Heart left ventricle (tissue), 13 donors: ENCODE measurements around the gene ADAMTSL1.

Experiments
- CTCF ChIP-seq, 12 donors: fragments of 200-600 bp; sonication (generic) in 4 of 12; IDR thresholded peaks; one replicate each; pipeline versions ENCODE4 v1.5.0 to v1.8.0; 2018 to 2022; ENCODE audit warnings: antibody characterized with exemption in 12 of 12, mild to moderate bottlenecking in 5 of 12
- POLR2A ChIP-seq, 2 donors: fragments of 450-650 bp; IDR thresholded peaks; one replicate each; pipeline ENCODE4 v1.6.1; 2017; ENCODE audit warnings: antibody characterized with exemption in 2 of 2, mild to moderate bottlenecking in 2 of 2, moderate library complexity in 2 of 2
- donor health status: ischemic (EF 13 %, LVEDD 7.1; RV severe dilation, severe dysfunction).
- donor health status: DM: no; HTN: yes; CAD: no.
- donor health status: DM: no; HTN: no; CAD: no.
- donor health status: ischemic (EF 25% LVEDD 6.9; RV normal size, moderate dysfunction).
- donor health status: ischemic (EF 25% LVEDD 5.7; RV mildly dilated, moderate dysfunction).
- donor health status: ischemic (EF 35%, LVEDD 5.7; RV mildly dilated, moderate dysfunction).
- donor health status: nonischemic (EF 11% LVEDD 7.7; RV severe dilation, severe dysfunction).
- donor health status: DM: yes; HTN: yes; CAD: no.
- donor health status: PGD.
- donor health status: ischemic (EF 29% LVEDD 5.4; RV normal size, mild dysfunction).
- donor health status: nonischemic (EF 23%, LVEDD 6.1; RV moderate dilation, normal function).

GRCh38 chr9:18672706-18673105, 198.8 kb downstream of the ADAMTSL1 start:
- TF ChIP-seq CTCF (IDR thresholded peaks at IDR 0.05) (no peak), POLR2A (IDR thresholded peaks at IDR 0.05) (no peak)
